Neural progenitor cell (in vitro differentiated cells): ENCODE results near the gene CDV3.

Source experiments
- CTCF ChIP-seq: fragments of 200-600 bp; sonication (generic); IDR thresholded peaks from 2 replicates; pipeline ENCODE4 v1.5.1; 2017; ENCODE audit warnings: antibody characterized with exemption, mild to moderate bottlenecking
- EZH2 ChIP-seq: fragments of 200-600 bp; sonication (generic); IDR thresholded peaks from 2 replicates; pipeline ENCODE4 v1.6.1; 2017; ENCODE audit warnings: antibody characterized with exemption, mild to moderate bottlenecking, moderate library complexity

GRCh38 chr3:133575086-133575485 lies 1.6 kb downstream of the CDV3 start:
- TF ChIP-seq CTCF (no peak), EZH2 (no peak)
